Ishikawa (cell line): ENCODE measurements around the gene NR5A1.

Source experiments
- CREB1 ChIP-seq: IDR thresholded peaks from 2 replicates; pipeline ENCODE4 v1.6.1; 2012; ENCODE audit warnings: low read depth
- EGR1 ChIP-seq: IDR thresholded peaks from 2 replicates; pipeline ENCODE4 v1.6.1; 2012
- EP300 ChIP-seq: IDR thresholded peaks from 2 replicates; pipeline ENCODE4 v1.6.1; 2012; ENCODE audit warnings: borderline replicate concordance
- FOXM1 ChIP-seq: IDR thresholded peaks from 2 replicates; pipeline ENCODE4 v1.6.1; 2012; ENCODE audit warnings: low read depth, borderline replicate concordance
- NFIC ChIP-seq: IDR thresholded peaks from 2 replicates; pipeline ENCODE4 v1.6.1; 2012
- RAD21 ChIP-seq: IDR thresholded peaks from 2 replicates; pipeline ENCODE4 v1.6.1; 2012; ENCODE audit warnings: low read depth
- TAF1 ChIP-seq: IDR thresholded peaks from 2 replicates; pipeline ENCODE4 v1.6.1; 2012; ENCODE audit warnings: low read depth, mild to moderate bottlenecking
- YY1 ChIP-seq: IDR thresholded peaks from 2 replicates; pipeline ENCODE4 v1.6.1; 2012; ENCODE audit warnings: low read depth
- TF ChIP-seq, protein P1 (sequence below): IDR thresholded peaks from 2 replicates; pipeline ENCODE4 v1.6.1; 2012; ENCODE audit warnings: low read depth, mild to moderate bottlenecking
- TF ChIP-seq, protein P2 (sequence below): IDR thresholded peaks from 2 replicates; pipeline ENCODE4 v1.6.1; 2012
- TF ChIP-seq, protein P3 (sequence below): IDR thresholded peaks from 2 replicates; pipeline ENCODE4 v1.6.1; 2012

DNA sequence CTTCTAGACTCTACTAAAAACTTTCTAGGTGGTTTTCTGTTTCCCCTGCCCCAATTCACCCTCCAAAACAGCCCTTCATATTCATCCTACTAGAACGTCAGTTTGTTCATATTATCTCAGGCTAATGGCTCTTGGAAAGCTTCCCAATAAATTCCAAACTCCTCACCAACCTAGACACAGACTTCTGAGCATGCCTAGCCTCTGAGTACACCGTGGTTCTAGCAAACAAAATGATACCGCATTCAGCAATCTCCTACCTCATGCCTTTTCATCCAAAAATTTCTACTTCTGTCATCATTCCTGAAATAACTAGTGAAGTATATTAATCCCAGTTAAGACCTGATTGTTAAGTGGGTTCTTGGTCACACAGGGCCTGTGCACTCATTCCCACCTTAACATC, 46.5 kb upstream of the NR5A1 start:
- no peak for TF ChIP-seq FOXM1
- TF ChIP-seq, protein P1, sequence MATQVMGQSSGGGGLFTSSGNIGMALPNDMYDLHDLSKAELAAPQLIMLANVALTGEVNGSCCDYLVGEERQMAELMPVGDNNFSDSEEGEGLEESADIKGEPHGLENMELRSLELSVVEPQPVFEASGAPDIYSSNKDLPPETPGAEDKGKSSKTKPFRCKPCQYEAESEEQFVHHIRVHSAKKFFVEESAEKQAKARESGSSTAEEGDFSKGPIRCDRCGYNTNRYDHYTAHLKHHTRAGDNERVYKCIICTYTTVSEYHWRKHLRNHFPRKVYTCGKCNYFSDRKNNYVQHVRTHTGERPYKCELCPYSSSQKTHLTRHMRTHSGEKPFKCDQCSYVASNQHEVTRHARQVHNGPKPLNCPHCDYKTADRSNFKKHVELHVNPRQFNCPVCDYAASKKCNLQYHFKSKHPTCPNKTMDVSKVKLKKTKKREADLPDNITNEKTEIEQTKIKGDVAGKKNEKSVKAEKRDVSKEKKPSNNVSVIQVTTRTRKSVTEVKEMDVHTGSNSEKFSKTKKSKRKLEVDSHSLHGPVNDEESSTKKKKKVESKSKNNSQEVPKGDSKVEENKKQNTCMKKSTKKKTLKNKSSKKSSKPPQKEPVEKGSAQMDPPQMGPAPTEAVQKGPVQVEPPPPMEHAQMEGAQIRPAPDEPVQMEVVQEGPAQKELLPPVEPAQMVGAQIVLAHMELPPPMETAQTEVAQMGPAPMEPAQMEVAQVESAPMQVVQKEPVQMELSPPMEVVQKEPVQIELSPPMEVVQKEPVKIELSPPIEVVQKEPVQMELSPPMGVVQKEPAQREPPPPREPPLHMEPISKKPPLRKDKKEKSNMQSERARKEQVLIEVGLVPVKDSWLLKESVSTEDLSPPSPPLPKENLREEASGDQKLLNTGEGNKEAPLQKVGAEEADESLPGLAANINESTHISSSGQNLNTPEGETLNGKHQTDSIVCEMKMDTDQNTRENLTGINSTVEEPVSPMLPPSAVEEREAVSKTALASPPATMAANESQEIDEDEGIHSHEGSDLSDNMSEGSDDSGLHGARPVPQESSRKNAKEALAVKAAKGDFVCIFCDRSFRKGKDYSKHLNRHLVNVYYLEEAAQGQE, result no peak
- TF ChIP-seq, protein P2, sequence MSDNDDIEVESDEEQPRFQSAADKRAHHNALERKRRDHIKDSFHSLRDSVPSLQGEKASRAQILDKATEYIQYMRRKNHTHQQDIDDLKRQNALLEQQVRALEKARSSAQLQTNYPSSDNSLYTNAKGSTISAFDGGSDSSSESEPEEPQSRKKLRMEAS, result no peak
- no peak for TF ChIP-seq RAD21
- TF ChIP-seq, protein P3, sequence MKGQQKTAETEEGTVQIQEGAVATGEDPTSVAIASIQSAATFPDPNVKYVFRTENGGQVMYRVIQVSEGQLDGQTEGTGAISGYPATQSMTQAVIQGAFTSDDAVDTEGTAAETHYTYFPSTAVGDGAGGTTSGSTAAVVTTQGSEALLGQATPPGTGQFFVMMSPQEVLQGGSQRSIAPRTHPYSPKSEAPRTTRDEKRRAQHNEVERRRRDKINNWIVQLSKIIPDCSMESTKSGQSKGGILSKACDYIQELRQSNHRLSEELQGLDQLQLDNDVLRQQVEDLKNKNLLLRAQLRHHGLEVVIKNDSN, result no peak
- no peak for TF ChIP-seq CREB1
- TF ChIP-seq TAF1, result no peak
- no peak for TF ChIP-seq NFIC
- no peak for TF ChIP-seq EP300
- no peak for TF ChIP-seq EGR1
- TF ChIP-seq YY1, result no peak
